Stimulated activated CD4-positive, alpha-beta T cell treated with anti-CD3 and anti-CD28 coated beads, Interleukin-4, amount 100 ng/mL, for 24 hours (primary cell): Measurements from ENCODE around the gene SMPDL3A.
A peak's percentile ranks its signal among the peaks of the same experiment; 100 is the strongest.
"Not testable (repeated sequence)": the region's sequence is repeated elsewhere in the genome, so short reads cannot be mapped to it uniquely, and the experiment has no call there.

Source experiments
- DNase-seq: peaks from one replicate; pipeline ENCODE4 v3.0.0-alpha.2; 2020

The SMPDL3A gene

GRCh38 chr6:122789182-122790027 is at the start of gene SMPDL3A:
SMPDL3A (plus strand) TSS chr6:122789258; CDS start chr6:122789347, 89 bp downstream.
- peak; percentile 6 for DNase-seq

GRCh38 chr6:122740091-122740490 is 49.0 kb upstream of the SMPDL3A start:
- no peak for DNase-seq

- DNase-seq = no peak
These were observed 48.1 kb upstream of the SMPDL3A start for GRCh38 chr6:122740936-122741335.

GRCh38 chr6:122744247-122744646 is 44.8 kb upstream of the SMPDL3A start:
- not testable (repeated sequence) for DNase-seq

GRCh38 chr6:122744856-122745255 is 44.2 kb upstream of the SMPDL3A start:
- not testable (repeated sequence) for DNase-seq

- no peak for DNase-seq
These were observed 42.4 kb upstream of the SMPDL3A start for GRCh38 chr6:122746688-122747087.

- no peak for DNase-seq
These were observed 41.5 kb upstream of the SMPDL3A start for GRCh38 chr6:122747573-122747972.

GRCh38 chr6:122748945-122749344 is 40.1 kb upstream of the SMPDL3A start:
- DNase-seq = not testable (repeated sequence)

- DNase-seq = no peak
These were observed 39.5 kb upstream of the SMPDL3A start for GRCh38 chr6:122749451-122750050.

GRCh38 chr6:122751326-122751725 is 37.7 kb upstream of the SMPDL3A start:
- no peak for DNase-seq

GRCh38 chr6:122752459-122752858 is 36.6 kb upstream of the SMPDL3A start:
- DNase-seq = no peak

GRCh38 chr6:122753000-122753687 is 35.9 kb upstream of the SMPDL3A start:
- DNase-seq = no peak

GRCh38 chr6:122753688-122754056 is 35.4 kb upstream of the SMPDL3A start:
- DNase-seq = no peak

- DNase-seq = no peak
These were observed 34.8 kb upstream of the SMPDL3A start for GRCh38 chr6:122754191-122754731.

GRCh38 chr6:122755901-122756300 is 33.2 kb upstream of the SMPDL3A start:
- no peak for DNase-seq

GRCh38 chr6:122758927-122759334 is 30.1 kb upstream of the SMPDL3A start:
- DNase-seq = no peak

- no peak for DNase-seq
These were observed 28.7 kb upstream of the SMPDL3A start for GRCh38 chr6:122760330-122760729.

- DNase-seq = no peak
These were observed 22.8 kb upstream of the SMPDL3A start for GRCh38 chr6:122766256-122766655.

GRCh38 chr6:122770835-122771601 is 18.0 kb upstream of the SMPDL3A start:
- DNase-seq = no peak

- DNase-seq = no peak
These were observed 16.2 kb upstream of the SMPDL3A start for GRCh38 chr6:122772724-122773415.

GRCh38 chr6:122775975-122776374 is 13.1 kb upstream of the SMPDL3A start:
- no peak for DNase-seq

- no peak for DNase-seq
These were observed 10.8 kb upstream of the SMPDL3A start for GRCh38 chr6:122778302-122778701.
